GM06990 (cell line): ENCODE data around the gene SIX2.

Experiments used
- DNase-seq: peaks from one replicate; pipeline ENCODE4 v3.0.0-alpha.2; 2011; ENCODE audit not compliant: insufficient read length; ENCODE audit errors: extremely low read depth
- H3K27me3 ChIP-seq: replicated peaks from 2 replicates; pipeline ENCODE4 v1.6.0; 2011; ENCODE audit warnings: low read length; ENCODE audit not compliant: control insufficient read depth, insufficient read depth
- H3K36me3 ChIP-seq: 2 replicates; pipeline ENCODE4 v1.5.1; 2011; ENCODE audit warnings: low read length; ENCODE audit not compliant: control insufficient read depth, insufficient read depth
- H3K4me3 ChIP-seq: replicated peaks from 2 replicates; pipeline ENCODE4 v1.5.1; 2011; ENCODE audit warnings: low read depth, mild to moderate bottlenecking, control low read depth, low read length
- TF ChIP-seq, protein P1 (sequence below): IDR thresholded peaks from 2 replicates; pipeline ENCODE4 v1.5.1; 2011; ENCODE audit warnings: low read length, control low read depth, mild to moderate bottlenecking, inconsistent platforms; ENCODE audit not compliant: insufficient read depth, poor library complexity, severe bottlenecking

The SIX2 gene

DNA sequence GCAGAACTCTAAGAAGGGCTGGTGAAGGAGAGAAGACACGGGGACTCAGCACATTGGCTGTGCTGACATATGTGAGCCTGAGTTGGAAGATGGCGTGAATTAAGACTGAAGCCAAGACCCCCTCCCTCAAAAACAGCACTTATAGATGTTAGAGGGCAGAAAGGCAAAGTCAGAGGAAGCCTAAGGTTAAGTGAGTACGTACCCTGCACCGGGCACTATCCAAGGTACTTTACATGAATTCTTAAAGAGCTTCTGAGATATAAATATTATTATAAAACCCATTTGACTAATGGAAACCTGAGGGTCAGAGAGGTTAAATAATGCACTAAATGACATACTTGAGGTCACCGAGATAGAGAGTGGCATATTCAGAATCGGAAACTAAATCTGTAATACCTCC, 42.2 kb downstream of the SIX2 start:
- Histone ChIP-seq H3K4me3 (no peak overlapping the region), H3K36me3 (no peaks in the 10 kb centered on the region), H3K27me3 (no peaks in the 10 kb centered on the region)
- DNase-seq = no peak
- TF ChIP-seq, protein P1, sequence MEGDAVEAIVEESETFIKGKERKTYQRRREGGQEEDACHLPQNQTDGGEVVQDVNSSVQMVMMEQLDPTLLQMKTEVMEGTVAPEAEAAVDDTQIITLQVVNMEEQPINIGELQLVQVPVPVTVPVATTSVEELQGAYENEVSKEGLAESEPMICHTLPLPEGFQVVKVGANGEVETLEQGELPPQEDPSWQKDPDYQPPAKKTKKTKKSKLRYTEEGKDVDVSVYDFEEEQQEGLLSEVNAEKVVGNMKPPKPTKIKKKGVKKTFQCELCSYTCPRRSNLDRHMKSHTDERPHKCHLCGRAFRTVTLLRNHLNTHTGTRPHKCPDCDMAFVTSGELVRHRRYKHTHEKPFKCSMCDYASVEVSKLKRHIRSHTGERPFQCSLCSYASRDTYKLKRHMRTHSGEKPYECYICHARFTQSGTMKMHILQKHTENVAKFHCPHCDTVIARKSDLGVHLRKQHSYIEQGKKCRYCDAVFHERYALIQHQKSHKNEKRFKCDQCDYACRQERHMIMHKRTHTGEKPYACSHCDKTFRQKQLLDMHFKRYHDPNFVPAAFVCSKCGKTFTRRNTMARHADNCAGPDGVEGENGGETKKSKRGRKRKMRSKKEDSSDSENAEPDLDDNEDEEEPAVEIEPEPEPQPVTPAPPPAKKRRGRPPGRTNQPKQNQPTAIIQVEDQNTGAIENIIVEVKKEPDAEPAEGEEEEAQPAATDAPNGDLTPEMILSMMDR = no peak

GRCh38 chr2:44965684-44966083, 43.6 kb downstream of the SIX2 start:
- TF ChIP-seq, protein P1 = no peak
- H3K4me3 ChIP-seq = no peak overlapping the region
- H3K27me3 ChIP-seq = no peaks in the 10 kb centered on the region
- no peak for DNase-seq
- H3K36me3 ChIP-seq = no peaks in the 10 kb centered on the region

DNA sequence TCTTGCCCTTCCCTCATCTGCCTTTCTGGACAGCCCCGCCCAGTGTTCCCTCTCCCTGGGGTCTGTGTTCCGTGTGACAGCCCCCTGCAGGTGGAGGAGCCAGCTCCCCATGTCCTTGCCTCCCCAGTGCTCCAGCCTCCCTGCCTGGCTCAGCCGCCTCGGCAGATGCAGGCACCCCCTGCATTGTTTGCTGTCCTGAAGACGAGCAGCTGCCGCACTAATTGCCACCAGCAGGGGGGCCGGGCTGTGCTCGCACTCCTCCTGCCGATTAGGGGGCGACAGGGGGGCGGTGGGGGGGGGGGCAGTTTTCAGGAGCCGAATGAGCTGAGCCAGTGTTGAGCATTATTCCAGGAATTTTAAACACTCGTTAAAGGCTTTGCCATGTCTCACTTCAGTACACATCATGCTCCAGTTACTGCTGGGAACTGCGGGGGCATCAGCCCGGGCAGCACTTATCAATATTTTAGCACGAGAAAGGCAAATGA, 44.5 kb downstream of the SIX2 start:
- no peak overlapping the region for H3K4me3 ChIP-seq
- DNase-seq = no peak
- no peaks in the 10 kb centered on the region for H3K27me3 ChIP-seq
- no peaks in the 10 kb centered on the region for H3K36me3 ChIP-seq
- TF ChIP-seq, protein P1 = peak; percentile 54

- Histone ChIP-seq H3K27me3 (no peaks in the 10 kb centered on the region), H3K36me3 (no peaks in the 10 kb centered on the region), H3K4me3 (no peak overlapping the region)
- TF ChIP-seq, protein P1 = no peak
- no peak for DNase-seq
These were observed 47.0 kb downstream of the SIX2 start for GRCh38 chr2:44962176-44962695.

DNA sequence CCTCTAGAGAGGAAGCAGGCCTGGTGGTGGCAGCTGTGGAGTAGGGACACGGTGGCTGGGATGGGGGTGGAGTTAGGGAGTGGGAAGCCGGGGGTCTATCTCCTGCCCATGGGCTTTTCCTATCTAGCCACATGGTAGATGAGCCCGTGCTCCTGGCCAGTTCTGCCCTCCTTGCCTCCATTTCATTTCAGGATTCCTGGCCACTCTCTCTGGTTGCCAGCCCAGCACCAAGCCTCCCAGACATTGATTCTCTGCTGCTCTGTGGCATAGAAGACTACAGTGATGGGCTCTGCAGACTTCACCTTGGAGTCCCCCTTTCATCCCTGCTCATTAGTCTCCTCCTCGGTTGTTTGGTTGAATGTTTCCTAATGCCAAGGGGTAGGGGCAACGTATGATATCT, 48.4 kb downstream of the SIX2 start:
- H3K4me3 ChIP-seq = no peak overlapping the region
- no peaks in the 10 kb centered on the region for H3K36me3 ChIP-seq
- H3K27me3 ChIP-seq = no peaks in the 10 kb centered on the region
- TF ChIP-seq, protein P1 = no peak
- no peak for DNase-seq

GRCh38 chr2:44959855-44960254, 49.4 kb downstream of the SIX2 start:
- H3K36me3 ChIP-seq = no peaks in the 10 kb centered on the region

More at GRCh38 chr2:44959855-44960254, 49.4 kb downstream of the SIX2 start:
- Histone ChIP-seq H3K27me3 (no peaks in the 10 kb centered on the region), H3K4me3 (no peak overlapping the region)
- TF ChIP-seq, protein P1 = no peak
- DNase-seq = no peak
